ENCODE measurements around the gene GFRA1.
A peak's percentile ranks its signal among the peaks of the same experiment; 100 is the strongest.

Gene GFRA1

DNA sequence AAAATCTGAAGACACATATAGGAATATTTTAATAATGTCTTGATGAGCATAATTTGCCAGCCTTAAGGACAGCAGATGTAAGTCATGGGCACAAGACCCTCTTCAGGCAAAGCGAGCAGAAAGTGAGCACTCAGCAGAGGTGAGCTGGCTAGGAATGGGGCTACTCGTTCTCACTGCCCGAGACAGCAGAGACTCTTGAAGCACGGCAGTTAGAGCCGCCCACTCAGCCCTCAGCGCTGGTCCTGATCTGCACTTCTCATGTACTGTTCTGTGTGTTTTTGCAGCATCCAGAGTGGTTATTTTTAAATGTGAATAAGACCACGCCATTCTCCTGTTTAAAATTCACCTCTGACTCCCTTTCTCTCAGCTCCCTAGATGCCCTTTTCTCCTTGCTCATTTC, 65.3 kb downstream of the GFRA1 start:
- TF ChIP-seq, protein P1, sequence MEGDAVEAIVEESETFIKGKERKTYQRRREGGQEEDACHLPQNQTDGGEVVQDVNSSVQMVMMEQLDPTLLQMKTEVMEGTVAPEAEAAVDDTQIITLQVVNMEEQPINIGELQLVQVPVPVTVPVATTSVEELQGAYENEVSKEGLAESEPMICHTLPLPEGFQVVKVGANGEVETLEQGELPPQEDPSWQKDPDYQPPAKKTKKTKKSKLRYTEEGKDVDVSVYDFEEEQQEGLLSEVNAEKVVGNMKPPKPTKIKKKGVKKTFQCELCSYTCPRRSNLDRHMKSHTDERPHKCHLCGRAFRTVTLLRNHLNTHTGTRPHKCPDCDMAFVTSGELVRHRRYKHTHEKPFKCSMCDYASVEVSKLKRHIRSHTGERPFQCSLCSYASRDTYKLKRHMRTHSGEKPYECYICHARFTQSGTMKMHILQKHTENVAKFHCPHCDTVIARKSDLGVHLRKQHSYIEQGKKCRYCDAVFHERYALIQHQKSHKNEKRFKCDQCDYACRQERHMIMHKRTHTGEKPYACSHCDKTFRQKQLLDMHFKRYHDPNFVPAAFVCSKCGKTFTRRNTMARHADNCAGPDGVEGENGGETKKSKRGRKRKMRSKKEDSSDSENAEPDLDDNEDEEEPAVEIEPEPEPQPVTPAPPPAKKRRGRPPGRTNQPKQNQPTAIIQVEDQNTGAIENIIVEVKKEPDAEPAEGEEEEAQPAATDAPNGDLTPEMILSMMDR (conservative IDR thresholded peaks at IDR 0.05; ENCODE audit: control insufficient read depth, insufficient read depth, low read depth, low read length), result no peak
- no peak overlapping the region for H3K4me3 ChIP-seq (ENCODE audit: control insufficient read depth, low read depth, low read length)

DNA sequence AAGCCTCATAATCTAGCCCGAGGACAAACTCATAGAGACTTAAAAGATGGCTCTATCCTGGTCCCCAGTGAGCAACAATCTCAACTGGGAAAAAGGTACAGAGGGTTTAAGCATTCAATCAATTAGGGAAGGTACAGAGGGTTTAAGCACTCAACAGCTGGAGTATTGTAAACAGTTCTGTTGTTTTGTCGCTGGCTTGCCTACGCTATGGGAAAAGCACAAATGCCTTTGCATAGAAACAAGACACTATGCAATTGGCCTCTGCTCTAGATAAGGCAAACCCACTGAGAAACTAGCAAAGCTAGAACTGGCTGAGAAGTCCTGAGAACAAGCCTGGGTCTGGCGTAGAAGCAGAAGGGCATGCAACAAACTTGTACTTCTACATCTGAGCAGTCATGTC, 69.3 kb downstream of the GFRA1 start:
- no peak for DNase-seq (ENCODE audit: low read depth)
- TF ChIP-seq, protein P1 (conservative IDR thresholded peaks at IDR 0.05; ENCODE audit: control insufficient read depth, insufficient read depth, low read depth, low read length), result no peak
- H3K4me3 ChIP-seq (ENCODE audit: control insufficient read depth, low read depth, low read length), result no peak overlapping the region

More for the DNA sequence above, 65.3 kb downstream of the GFRA1 start:
- DNase-seq (ENCODE audit: low read depth), result no peak

DNA sequence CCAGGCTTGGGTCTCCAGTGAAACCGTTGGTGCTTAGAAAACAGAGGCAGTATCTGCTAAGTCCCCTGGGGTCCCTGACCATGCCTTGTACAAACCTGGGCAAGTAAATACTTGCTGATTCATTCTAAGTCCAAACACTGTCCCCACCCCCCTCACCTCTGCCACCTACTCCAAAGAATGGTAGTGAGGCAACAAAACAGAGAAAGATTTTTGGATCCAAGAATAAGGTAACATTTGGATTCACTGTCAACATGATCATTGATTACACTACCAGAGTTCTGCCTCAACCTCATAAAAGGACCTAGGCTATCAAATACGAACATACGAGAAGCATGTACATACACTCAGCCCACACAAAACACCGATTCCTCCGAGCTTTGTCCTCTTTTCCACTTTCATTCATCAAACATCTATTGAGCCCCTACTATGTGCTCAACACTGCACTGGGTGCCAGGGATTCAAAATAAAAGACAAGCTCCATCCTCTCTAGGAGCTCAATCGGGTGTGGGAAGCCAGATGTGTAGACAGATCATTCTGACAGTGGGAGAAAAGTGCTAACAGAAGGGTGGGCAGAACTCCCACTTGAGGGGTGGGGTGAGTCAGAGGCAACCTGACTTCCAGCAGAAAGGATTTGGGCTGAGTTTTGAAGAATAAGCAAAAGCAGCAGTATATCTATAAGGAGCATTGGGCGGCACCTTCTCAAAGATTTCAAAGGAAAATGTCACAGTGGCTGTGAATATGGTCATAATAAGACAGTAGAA, 71.2 kb downstream of the GFRA1 start:
- TF ChIP-seq, protein P1 (conservative IDR thresholded peaks at IDR 0.05; ENCODE audit: control insufficient read depth, insufficient read depth, low read depth, low read length), result no peak
- H3K4me3 ChIP-seq (ENCODE audit: control insufficient read depth, low read depth, low read length), result no peak overlapping the region

DNA sequence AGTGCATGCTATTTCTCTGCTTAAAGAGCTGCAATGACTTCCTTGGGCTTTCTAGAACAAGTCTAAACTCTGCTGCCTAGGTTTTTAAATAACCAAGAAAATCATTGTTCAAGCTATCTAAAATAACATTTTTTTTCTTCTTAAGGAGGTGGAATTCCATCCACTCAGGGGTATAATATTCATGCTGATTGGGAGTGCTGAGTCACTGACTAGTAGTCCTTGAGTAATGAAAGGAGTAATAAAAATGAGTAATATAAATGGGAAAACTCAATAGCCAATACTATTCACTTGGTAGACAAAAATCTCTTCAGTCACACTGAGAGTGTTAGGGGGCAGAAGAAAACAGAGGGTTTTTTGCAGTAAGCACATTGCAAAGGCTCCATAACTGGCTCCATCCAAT, 72.0 kb downstream of the GFRA1 start:
- DNase-seq (ENCODE audit: low read depth), result peak; percentile 18
- H3K4me3 ChIP-seq (ENCODE audit: control insufficient read depth, low read depth, low read length), result no peak overlapping the region
- TF ChIP-seq, protein P1 (conservative IDR thresholded peaks at IDR 0.05; ENCODE audit: control insufficient read depth, insufficient read depth, low read depth, low read length), result no peak

More for the DNA sequence above, 71.2 kb downstream of the GFRA1 start:
- DNase-seq (ENCODE audit: low read depth), result no peak

DNA sequence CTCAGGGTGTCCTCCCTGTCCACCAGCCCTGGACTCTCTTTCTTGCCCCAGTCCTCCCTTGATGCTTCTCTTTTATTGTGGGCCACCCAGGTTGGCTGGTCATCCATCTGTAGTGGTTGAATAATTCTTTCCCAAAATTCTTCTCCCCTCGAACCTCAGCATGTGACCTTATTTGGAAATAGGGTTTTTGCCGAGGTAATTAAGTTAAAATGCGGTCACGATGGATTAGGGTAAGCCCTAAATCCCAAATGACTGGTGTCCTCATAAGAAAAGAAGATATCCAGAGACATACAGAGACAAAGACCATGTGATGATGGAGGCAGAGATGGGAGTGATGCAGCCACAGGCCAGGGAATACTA, 74.3 kb downstream of the GFRA1 start:
- no peak for DNase-seq (ENCODE audit: low read depth)

DNA sequence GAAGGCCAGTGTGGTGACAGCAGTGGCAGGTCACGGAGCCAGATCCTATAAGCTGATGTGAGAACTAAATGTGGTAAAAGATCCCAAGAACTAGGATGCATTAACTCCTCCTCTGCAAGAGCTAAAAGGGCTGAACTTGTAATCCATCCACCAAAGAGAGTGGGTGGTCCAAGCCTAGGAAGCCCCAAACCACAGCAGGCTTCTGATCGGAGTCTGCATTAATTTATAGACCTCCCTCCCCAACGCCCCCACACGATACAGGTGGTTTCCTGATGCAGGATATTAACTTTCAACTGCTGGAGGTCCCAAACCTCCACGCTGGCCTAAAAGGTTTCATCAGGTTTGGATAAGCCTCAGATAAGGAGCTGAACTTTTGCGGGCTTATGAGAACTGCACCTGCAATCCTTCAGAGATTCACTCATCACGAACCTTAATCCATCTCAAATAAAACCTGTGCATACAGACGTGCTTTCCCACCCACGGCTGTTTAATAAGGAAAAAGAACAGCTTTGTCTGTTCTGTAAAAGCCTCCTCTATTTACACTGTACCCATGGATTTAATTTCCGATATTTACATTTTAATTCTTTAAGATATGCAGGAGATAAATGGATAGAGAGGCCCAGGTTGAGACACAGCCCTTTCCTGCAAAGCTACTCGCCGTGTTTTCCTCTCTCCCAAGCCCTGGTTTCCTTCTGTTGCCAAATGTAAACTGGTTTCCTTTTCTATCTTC, 74.9 kb downstream of the GFRA1 start:
- no peak for DNase-seq (ENCODE audit: low read depth)
- TF ChIP-seq, protein P1 (conservative IDR thresholded peaks at IDR 0.05; ENCODE audit: control insufficient read depth, insufficient read depth, low read depth, low read length), result no peak
- no peak overlapping the region for H3K4me3 ChIP-seq (ENCODE audit: control insufficient read depth, low read depth, low read length)

More for the DNA sequence above, 74.3 kb downstream of the GFRA1 start:
- TF ChIP-seq, protein P1 (conservative IDR thresholded peaks at IDR 0.05; ENCODE audit: control insufficient read depth, insufficient read depth, low read depth, low read length), result no peak
- H3K4me3 ChIP-seq (ENCODE audit: control insufficient read depth, low read depth, low read length), result no peak overlapping the region
